Activated T-helper 2 cell treated with anti-CD3 and anti-CD28 coated beads, Interferon-gamma antibody, Interleukin-2, Interleukin-4, amounts not matched to agents 10 μg/mL and 5 μg/mL and 100 μg/mL, durations not matched to agents 14 hours and 24 hours and 36 hours (primary cell): ENCODE data around the gene TOR1AIP1. TPM values are rescaled to one million over a fixed set of nuclear protein-coding genes. Genes with fewer than 3 reads are reported as not detected.

Experiments used
- DNase-seq: peaks from one replicate; pipeline ENCODE4 v3.0.0; 2021; ENCODE audit warnings: low spot score
- H3K27ac Mint-ChIP-seq: one replicate; pipeline ENCODE4 v1.8.0; 2021; ENCODE audit warnings: mixed read lengths
- H3K27me3 Mint-ChIP-seq: one replicate; pipeline ENCODE4 v1.8.0; 2021; ENCODE audit warnings: low read depth, mixed read lengths
- H3K36me3 Mint-ChIP-seq: one replicate; pipeline ENCODE4 v1.8.0; 2021; ENCODE audit warnings: low read depth, mixed read lengths
- H3K4me1 Mint-ChIP-seq: one replicate; pipeline ENCODE4 v1.8.0; 2021; ENCODE audit warnings: low read depth, mixed read lengths
- H3K4me3 Mint-ChIP-seq: one replicate; pipeline ENCODE4 v1.8.0; 2021; ENCODE audit warnings: low read depth, mild to moderate bottlenecking, moderate library complexity, mixed read lengths
- H3K9me3 Mint-ChIP-seq: one replicate; pipeline ENCODE4 v1.8.0; 2021; ENCODE audit warnings: mixed read lengths
- intact Hi-C: fragments of 100-400 bp; cut with micrococcal nuclease; formaldehyde crosslinking; loops from one replicate; pipeline ENCODE4 v1.15.1; 2023
- total RNA-seq: library from RNA; stranded (reverse); gene quantifications from 2 replicates; pipeline ENCODE4 v1.2.3, GENCODE V29; 2022

TOR1AIP1 gene
- total RNA-seq, 1 donor from 2014 or later: 82.5 TPM

GRCh38 chr1:179889589-179889988, 7.5 kb downstream of the TOR1AIP1 start:
- no peaks in the 10 kb centered on the region for H3K9me3 Mint-ChIP-seq
- no peak overlapping the region for H3K27ac Mint-ChIP-seq
- DNase-seq: no peak
- H3K4me3 Mint-ChIP-seq: no peak overlapping the region
- no peaks in the 10 kb centered on the region for H3K27me3 Mint-ChIP-seq
- peaks cover 53% of the 10 kb centered on the region for H3K36me3 Mint-ChIP-seq
- intact Hi-C loops: loop anchor here (10.0 kb wide), 1 partner anchor 605 kb away; no protein-coding TSS in a partner anchor
- H3K4me1 Mint-ChIP-seq: peaks cover 18% of the 10 kb centered on the region

GRCh38 chr1:179910934-179911333, 28.8 kb downstream of the TOR1AIP1 start:
- Mint-ChIP-seq H3K27ac (no peak overlapping the region), H3K27me3 (no peaks in the 10 kb centered on the region), H3K36me3 (peaks cover 61% of the 10 kb centered on the region), H3K4me3 (no peak overlapping the region), H3K9me3 (no peaks in the 10 kb centered on the region), H3K4me1 (peaks cover 8% of the 10 kb centered on the region)
- intact Hi-C loops: no loop called here
- no peak for DNase-seq

DNA sequence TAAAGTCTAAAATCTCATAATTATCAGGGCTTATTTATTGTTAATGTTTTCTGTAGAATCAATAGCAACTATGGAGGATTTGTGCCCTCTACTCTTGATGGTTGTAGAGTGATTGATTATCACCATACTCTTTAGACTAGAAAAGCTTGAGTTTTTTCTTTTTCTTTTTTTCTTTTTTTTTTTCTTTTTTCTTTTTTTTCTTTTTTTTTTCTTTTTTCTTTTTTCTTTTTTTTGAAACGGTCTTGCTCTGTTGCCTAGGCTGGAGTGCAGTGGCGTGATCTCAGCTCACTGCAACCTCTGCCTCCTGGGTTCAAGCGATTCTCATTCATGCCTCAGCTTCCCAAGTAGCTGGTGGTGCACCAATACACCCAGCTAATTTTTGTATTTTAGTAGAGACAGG, 29.7 kb downstream of the TOR1AIP1 start:
- Mint-ChIP-seq H3K4me1 (peaks cover 8% of the 10 kb centered on the region), H3K9me3 (no peaks in the 10 kb centered on the region), H3K27me3 (no peaks in the 10 kb centered on the region), H3K4me3 (no peak overlapping the region), H3K27ac (no peak overlapping the region), H3K36me3 (peaks cover 60% of the 10 kb centered on the region)
- no peak for DNase-seq
- intact Hi-C loops: no loop called here

DNA sequence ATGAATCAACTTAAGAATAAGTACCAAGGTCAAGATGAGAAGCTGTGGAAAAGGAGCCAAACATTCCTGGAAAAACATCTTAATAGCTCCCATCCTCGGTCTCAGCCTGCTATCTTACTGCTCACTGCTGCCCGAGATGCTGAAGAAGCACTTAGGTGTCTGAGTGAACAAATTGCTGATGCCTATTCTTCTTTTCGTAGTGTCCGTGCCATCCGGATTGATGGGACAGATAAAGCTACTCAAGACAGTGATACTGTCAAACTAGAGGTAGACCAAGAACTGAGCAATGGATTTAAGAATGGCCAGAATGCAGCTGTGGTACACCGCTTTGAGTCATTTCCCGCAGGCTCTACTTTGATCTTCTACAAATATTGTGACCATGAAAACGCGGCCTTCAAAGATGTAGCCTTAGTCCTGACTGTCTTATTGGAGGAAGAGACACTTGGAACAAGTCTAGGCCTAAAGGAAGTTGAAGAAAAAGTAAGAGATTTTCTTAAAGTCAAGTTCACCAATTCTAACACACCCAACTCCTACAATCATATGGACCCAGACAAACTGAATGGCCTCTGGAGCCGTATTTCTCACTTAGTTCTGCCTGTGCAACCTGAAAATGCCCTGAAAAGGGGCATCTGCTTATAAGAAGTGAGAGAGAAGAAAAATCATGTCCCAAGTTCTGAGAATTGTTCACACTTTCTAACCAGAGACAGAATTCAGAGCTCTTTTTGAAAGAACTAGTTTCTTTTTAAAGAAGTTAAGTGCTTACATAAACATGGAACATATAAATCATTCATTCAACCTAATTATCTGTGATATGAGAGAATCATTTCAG, 35.7 kb downstream of the TOR1AIP1 start:
- Mint-ChIP-seq H3K4me1 (no peaks in the 10 kb centered on the region), H3K9me3 (no peaks in the 10 kb centered on the region), H3K4me3 (no peak overlapping the region), H3K36me3 (peaks cover 57% of the 10 kb centered on the region), H3K27me3 (no peaks in the 10 kb centered on the region), H3K27ac (no peak overlapping the region)
- no peak for DNase-seq
- intact Hi-C loops: no loop called here

DNA sequence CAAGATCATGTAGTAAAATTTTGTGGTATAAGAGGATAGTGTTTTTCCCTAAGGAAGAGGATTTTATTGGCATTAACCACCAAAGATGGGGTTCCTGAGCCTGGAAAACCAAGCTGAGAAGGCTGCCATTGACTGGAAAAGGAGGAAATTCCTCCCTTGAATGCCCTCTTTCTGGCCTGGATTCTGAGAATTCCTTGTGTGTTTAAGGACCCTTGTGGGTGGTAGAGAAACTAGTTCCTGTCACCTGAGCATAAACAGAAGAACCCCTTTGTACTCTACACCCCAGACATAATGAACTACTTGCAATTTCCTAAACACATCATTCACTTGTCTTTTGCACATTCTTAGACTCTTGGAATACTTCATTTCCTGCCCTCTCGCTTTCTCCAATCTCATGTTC, 39.4 kb downstream of the TOR1AIP1 start:
- no peaks in the 10 kb centered on the region for H3K4me1 Mint-ChIP-seq
- peaks cover 43% of the 10 kb centered on the region for H3K36me3 Mint-ChIP-seq
- H3K27ac Mint-ChIP-seq: no peak overlapping the region
- DNase-seq: no peak
- no peaks in the 10 kb centered on the region for H3K9me3 Mint-ChIP-seq
- H3K27me3 Mint-ChIP-seq: no peaks in the 10 kb centered on the region
- no peak overlapping the region for H3K4me3 Mint-ChIP-seq
- intact Hi-C loops: no loop called here

DNA sequence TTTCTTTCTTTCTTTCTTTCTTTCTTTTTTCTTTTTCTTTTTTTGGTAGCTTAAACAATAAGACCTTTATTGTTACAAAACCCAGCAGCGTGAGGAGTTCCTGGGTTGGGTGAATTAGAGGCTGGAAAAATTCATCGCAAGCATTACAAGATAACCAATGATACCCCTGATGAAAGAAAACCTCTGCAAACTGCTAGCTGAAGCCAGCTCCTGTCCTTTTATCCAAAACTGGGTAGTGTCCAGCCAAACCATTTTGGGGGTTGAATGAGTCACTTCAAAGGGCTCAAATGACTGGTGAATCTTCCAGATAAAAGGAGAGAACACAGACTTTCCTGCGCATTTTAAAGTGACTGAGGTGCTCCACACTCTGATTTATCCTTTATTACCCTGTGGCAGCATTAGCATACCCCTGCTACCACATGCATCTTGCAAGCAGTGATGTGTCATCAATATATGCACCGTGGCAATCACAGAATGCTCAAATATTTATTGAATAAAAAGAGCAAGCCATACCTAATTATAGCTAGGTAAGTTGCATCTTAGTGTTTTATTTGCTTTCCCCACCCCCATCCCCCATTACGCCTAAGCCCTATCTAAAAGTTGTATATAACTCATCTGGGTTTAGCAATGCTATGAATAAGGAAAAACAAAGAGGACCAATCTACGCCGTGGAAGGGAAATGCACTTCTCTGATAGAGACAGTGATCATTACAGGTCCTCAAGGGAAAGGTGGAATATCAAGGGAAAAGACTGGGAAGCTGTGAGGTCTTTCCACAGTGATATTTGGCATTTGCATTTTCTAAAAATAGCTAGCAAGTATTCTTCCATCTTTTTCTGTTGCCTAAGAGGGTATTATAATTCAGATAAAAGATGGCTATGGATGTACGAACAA, 40.1 kb downstream of the TOR1AIP1 start:
- Mint-ChIP-seq H3K9me3 (no peaks in the 10 kb centered on the region), H3K4me1 (no peaks in the 10 kb centered on the region), H3K27ac (no peak overlapping the region), H3K27me3 (no peaks in the 10 kb centered on the region), H3K4me3 (no peak overlapping the region), H3K36me3 (peaks cover 42% of the 10 kb centered on the region)
- no peak for DNase-seq
- intact Hi-C loops: no loop called here

GRCh38 chr1:179923029-179923428, 40.9 kb downstream of the TOR1AIP1 start:
- intact Hi-C loops: no loop called here
- Mint-ChIP-seq H3K27ac (no peak overlapping the region), H3K4me1 (no peaks in the 10 kb centered on the region), H3K36me3 (peaks cover 34% of the 10 kb centered on the region), H3K27me3 (no peaks in the 10 kb centered on the region), H3K4me3 (no peak overlapping the region), H3K9me3 (no peaks in the 10 kb centered on the region)
- no peak for DNase-seq

DNA sequence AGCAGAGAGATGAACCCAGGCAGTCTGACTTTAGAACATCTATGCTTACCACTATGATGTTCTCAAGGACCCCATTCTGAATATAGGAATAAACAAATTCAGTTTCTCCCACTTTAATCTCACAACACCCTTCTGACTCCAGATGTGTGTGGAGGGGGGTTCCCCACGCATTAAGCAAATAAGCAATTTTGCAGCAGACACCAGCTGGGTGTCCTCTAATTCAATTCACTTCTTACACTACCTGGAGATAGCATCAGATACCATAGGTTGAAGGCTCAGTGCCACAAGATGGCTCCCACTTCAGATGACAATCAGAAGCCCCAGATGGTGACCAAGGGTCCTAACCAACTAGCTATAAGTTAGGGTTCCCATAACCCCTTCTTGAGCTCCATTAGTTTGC, 42.2 kb downstream of the TOR1AIP1 start:
- no peak overlapping the region for H3K27ac Mint-ChIP-seq
- no peaks in the 10 kb centered on the region for H3K27me3 Mint-ChIP-seq
- intact Hi-C loops: no loop called here

DNA sequence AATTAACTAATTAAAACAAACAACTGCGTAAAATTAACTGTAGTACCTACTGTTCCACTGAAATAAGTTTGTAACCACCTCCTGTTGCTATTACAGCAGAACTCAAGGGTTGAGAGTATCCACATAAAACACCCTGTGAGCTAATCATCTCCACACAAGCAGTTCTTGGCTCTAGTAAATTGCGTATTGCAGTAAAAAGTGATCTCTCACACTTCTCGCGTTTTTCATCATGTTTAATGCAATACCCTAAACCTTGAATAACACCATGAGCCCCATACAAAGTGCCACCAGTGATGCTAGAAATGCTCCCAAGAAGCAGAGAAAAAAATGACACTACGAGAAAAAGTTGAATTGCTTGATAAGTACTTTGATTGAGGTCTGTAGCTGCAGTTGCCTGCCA, 43.2 kb downstream of the TOR1AIP1 start:
- Mint-ChIP-seq H3K4me3 (no peak overlapping the region), H3K4me1 (no peaks in the 10 kb centered on the region), H3K27me3 (peaks cover 3% of the 10 kb centered on the region), H3K36me3 (peaks cover 16% of the 10 kb centered on the region), H3K9me3 (no peaks in the 10 kb centered on the region), H3K27ac (no peak overlapping the region)
- intact Hi-C loops: no loop called here
- no peak for DNase-seq

More for the DNA sequence above, 42.2 kb downstream of the TOR1AIP1 start:
- Mint-ChIP-seq H3K9me3 (no peaks in the 10 kb centered on the region), H3K4me3 (no peak overlapping the region), H3K36me3 (peaks cover 23% of the 10 kb centered on the region), H3K4me1 (no peaks in the 10 kb centered on the region)
- DNase-seq: no peak

DNA sequence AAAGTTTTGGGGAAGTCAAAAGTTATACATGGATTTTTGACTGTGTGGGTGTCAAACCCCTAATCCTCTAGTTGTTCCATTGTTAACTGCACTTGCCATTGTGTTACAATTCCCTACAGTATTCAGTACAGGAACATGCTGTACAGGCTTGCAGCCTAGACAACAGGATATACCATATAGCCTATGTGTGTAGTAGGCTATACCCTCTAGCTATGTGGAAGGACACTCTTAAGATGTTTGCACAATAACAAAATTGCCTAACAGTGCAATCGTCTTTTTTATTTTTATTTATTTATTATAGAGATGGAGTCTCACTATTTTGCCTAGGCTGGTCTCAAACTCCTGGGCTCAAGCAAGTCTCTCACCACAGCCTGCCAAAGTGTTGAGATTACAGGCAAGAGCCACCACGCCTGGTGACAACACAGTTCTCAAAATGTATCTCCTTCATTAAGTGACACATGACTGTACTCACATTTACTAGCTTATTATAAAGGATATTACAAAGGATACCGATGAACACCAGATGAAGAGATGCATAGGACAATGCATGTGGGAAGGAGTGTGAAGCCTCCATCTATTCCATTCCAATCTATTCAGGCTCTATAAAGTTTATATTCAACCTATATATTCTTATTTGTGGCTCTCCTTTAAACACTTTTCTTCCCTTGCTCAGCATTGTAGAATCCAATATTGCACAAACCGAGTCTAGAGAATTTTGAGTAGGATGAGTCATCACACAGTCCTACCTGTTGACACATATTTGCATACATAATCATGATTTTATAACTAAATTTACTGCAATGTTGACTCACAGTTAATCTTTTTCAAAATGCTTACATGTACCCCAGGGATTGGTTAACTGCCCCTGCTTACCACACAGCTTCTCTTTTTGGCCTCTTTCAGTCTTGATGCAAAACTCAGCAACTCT, 44.1 kb downstream of the TOR1AIP1 start:
- no peak for DNase-seq
- H3K4me1 Mint-ChIP-seq: no peaks in the 10 kb centered on the region
- H3K27me3 Mint-ChIP-seq: peaks cover 8% of the 10 kb centered on the region
- H3K36me3 Mint-ChIP-seq: peaks cover 14% of the 10 kb centered on the region
- no peak overlapping the region for H3K27ac Mint-ChIP-seq
- no peak overlapping the region for H3K4me3 Mint-ChIP-seq
- intact Hi-C loops: no loop called here
- no peaks in the 10 kb centered on the region for H3K9me3 Mint-ChIP-seq

- no peak overlapping the region for H3K4me3 Mint-ChIP-seq
- no peaks in the 10 kb centered on the region for H3K9me3 Mint-ChIP-seq
- no peak for DNase-seq
- intact Hi-C loops: no loop called here
- no peaks in the 10 kb centered on the region for H3K4me1 Mint-ChIP-seq
- peaks cover 10% of the 10 kb centered on the region for H3K27me3 Mint-ChIP-seq
- peaks cover 10% of the 10 kb centered on the region for H3K36me3 Mint-ChIP-seq
- H3K27ac Mint-ChIP-seq: no peak overlapping the region
These were observed 44.7 kb downstream of the TOR1AIP1 start for GRCh38 chr1:179926850-179927205.

GRCh38 chr1:179929955-179930798, 48.1 kb downstream of the TOR1AIP1 start:
- intact Hi-C loops: no loop called here
- Mint-ChIP-seq H3K36me3 (no peaks in the 10 kb centered on the region), H3K9me3 (no peaks in the 10 kb centered on the region), H3K4me3 (no peak overlapping the region), H3K27me3 (peaks cover 12% of the 10 kb centered on the region), H3K27ac (no peak overlapping the region), H3K4me1 (no peaks in the 10 kb centered on the region)
- DNase-seq: no peak
